Subcutaneous abdominal adipose tissue (tissue), 5 donors: ENCODE measurements around the gene JPT1.
A peak's percentile ranks its signal among the peaks of the same experiment; 100 is the strongest.
"Not testable (repeated sequence)": the region's sequence is repeated elsewhere in the genome, so short reads cannot be mapped to it uniquely, and the experiment has no call there.

Experiments
- H3K27ac ChIP-seq: one replicate; pipeline ENCODE4 v1.7.0; 2013; ENCODE audit warnings: low read depth, mild to moderate bottlenecking, inconsistent platforms, low read length, moderate library complexity
- H3K27me3 ChIP-seq, 5 donors: one replicate each; pipeline ENCODE4 v1.7.0; 2013; ENCODE audit warnings: low read length in 5 of 5, inconsistent platforms in 1 of 5; ENCODE audit not compliant: control insufficient read depth in 5 of 5, insufficient read depth in 4 of 5
- H3K36me3 ChIP-seq, 5 donors: one replicate each; pipeline ENCODE4 v1.7.0; 2013; ENCODE audit warnings: low read length in 5 of 5; ENCODE audit not compliant: control insufficient read depth in 5 of 5, insufficient read depth in 5 of 5
- H3K4me1 ChIP-seq, 5 donors: one replicate each; pipeline ENCODE4 v1.7.0; 2013; ENCODE audit warnings: low read length in 5 of 5, mild to moderate bottlenecking in 3 of 5, moderate library complexity in 1 of 5; ENCODE audit not compliant: control insufficient read depth in 5 of 5, insufficient read depth in 5 of 5
- H3K4me3 ChIP-seq, 5 donors: one replicate each; pipeline ENCODE4 v1.7.0; 2013; ENCODE audit warnings: low read length in 5 of 5, low read depth in 1 of 5
- H3K9ac ChIP-seq, 5 donors: one replicate each; pipeline ENCODE4 v1.7.0; 2013; ENCODE audit warnings: low read length in 5 of 5, mild to moderate bottlenecking in 4 of 5, moderate library complexity in 3 of 5
- H3K9me3 ChIP-seq, 5 donors: one replicate each; pipeline ENCODE4 v1.7.0; 2013; ENCODE audit warnings: low read length in 5 of 5; ENCODE audit not compliant: control insufficient read depth in 5 of 5
- donor health status: healthy.
- donor health status: healthy.
- donor health status: healthy.
- donor health status: healthy.
- donor health status: healthy.

Gene JPT1

GRCh38 chr17:75159196-75160031, 5.1 kb upstream of the JPT1 start:
- Histone ChIP-seq H3K4me1 (peaks cover 0 to 6% (median 5%) of the 10 kb centered on the region in 5 donors), H3K9ac (no peak overlapping the region), H3K9me3 (no peaks in the 10 kb centered on the region), H3K36me3 (peaks cover 0 to 4% (median 2%) of the 10 kb centered on the region in 5 donors), H3K27me3 (no peaks in the 10 kb centered on the region), H3K27ac (no peak overlapping the region), H3K4me3 (no peak overlapping the region)

GRCh38 chr17:75158480-75158879, 4.2 kb upstream of the JPT1 start:
- not testable (repeated sequence) for H3K27me3 ChIP-seq, H3K4me3 ChIP-seq, H3K9ac ChIP-seq, H3K36me3 ChIP-seq, H3K27ac ChIP-seq, H3K9me3 ChIP-seq
- H3K4me1 ChIP-seq, result peaks cover 0 to 11% (median 9%) of the 10 kb centered on the region in 5 donors

GRCh38 chr17:75155191-75155601, 884 bp upstream of the JPT1 start:
- Histone ChIP-seq H3K4me3 (peak overlapping the region in 1 of 5 donors; percentile 89), H3K27me3 (no peaks in the 10 kb centered on the region), H3K9me3 (no peaks in the 10 kb centered on the region), H3K36me3 (peaks cover 0 to 2% (median 0%) of the 10 kb centered on the region in 5 donors), H3K4me1 (peaks cover 0 to 19% (median 17%) of the 10 kb centered on the region in 5 donors), H3K9ac (no peak overlapping the region), H3K27ac (no peak overlapping the region)

- Histone ChIP-seq H3K27ac (no peak overlapping the region), H3K4me3 (peak overlapping the region; percentile 64 to 89 (median 86)), H3K27me3 (no peaks in the 10 kb centered on the region), H3K36me3 (no peaks in the 10 kb centered on the region), H3K4me1 (peaks cover 0 to 19% (median 17%) of the 10 kb centered on the region in 5 donors), H3K9ac (peak overlapping the region in 4 of 5 donors; percentile 77 to 86 (median 81)), H3K9me3 (no peaks in the 10 kb centered on the region)
These were observed 525 bp downstream of the JPT1 start for GRCh38 chr17:75153780-75154194.

- peak overlapping the region; percentile 64 to 89 (median 86) for H3K4me3 ChIP-seq
- H3K27me3 ChIP-seq, result no peaks in the 10 kb centered on the region
- no peak overlapping the region for H3K27ac ChIP-seq
- peaks cover 0 to 19% (median 17%) of the 10 kb centered on the region in 5 donors for H3K4me1 ChIP-seq
- peaks cover 0 to 2% (median 0%) of the 10 kb centered on the region in 5 donors for H3K36me3 ChIP-seq
- H3K9me3 ChIP-seq, result no peaks in the 10 kb centered on the region
- H3K9ac ChIP-seq, result peak overlapping the region in 4 of 5 donors; percentile 77 to 86 (median 81)
These were observed 1.2 kb downstream of the JPT1 start for GRCh38 chr17:75152922-75153779.

GRCh38 chr17:75152523-75152921, 1.8 kb downstream of the JPT1 start:
- Histone ChIP-seq H3K4me3 (peak overlapping the region in 1 of 5 donors; percentile 89), H3K36me3 (peaks cover 0 to 4% (median 1%) of the 10 kb centered on the region in 5 donors), H3K9ac (no peak overlapping the region), H3K27ac (no peak overlapping the region), H3K4me1 (peaks cover 0 to 19% (median 17%) of the 10 kb centered on the region in 5 donors), H3K27me3 (no peaks in the 10 kb centered on the region), H3K9me3 (no peaks in the 10 kb centered on the region)

GRCh38 chr17:75151930-75152329, 2.4 kb downstream of the JPT1 start:
- peaks cover 2 to 8% (median 5%) of the 10 kb centered on the region in 5 donors for H3K36me3 ChIP-seq
- H3K27ac ChIP-seq, result no peak overlapping the region
- H3K4me3 ChIP-seq, result no peak overlapping the region
- H3K4me1 ChIP-seq, result peaks cover 0 to 19% (median 17%) of the 10 kb centered on the region in 5 donors
- no peaks in the 10 kb centered on the region for H3K27me3 ChIP-seq
- no peak overlapping the region for H3K9ac ChIP-seq
- no peaks in the 10 kb centered on the region for H3K9me3 ChIP-seq

- Histone ChIP-seq H3K4me3 (no peak overlapping the region), H3K4me1 (peaks cover 0 to 4% (median 3%) of the 10 kb centered on the region in 5 donors), H3K27ac (no peak overlapping the region), H3K9ac (no peak overlapping the region), H3K27me3 (no peaks in the 10 kb centered on the region), H3K9me3 (no peaks in the 10 kb centered on the region), H3K36me3 (peaks cover 4 to 30% (median 13%) of the 10 kb centered on the region in 5 donors)
These were observed 6.3 kb downstream of the JPT1 start for GRCh38 chr17:75147878-75148546.

- no peak overlapping the region for H3K4me3 ChIP-seq
- H3K27me3 ChIP-seq, result no peaks in the 10 kb centered on the region
- no peaks in the 10 kb centered on the region for H3K4me1 ChIP-seq
- H3K9ac ChIP-seq, result no peak overlapping the region
- no peaks in the 10 kb centered on the region for H3K9me3 ChIP-seq
- peaks cover 4 to 30% (median 14%) of the 10 kb centered on the region in 5 donors for H3K36me3 ChIP-seq
- no peak overlapping the region for H3K27ac ChIP-seq
These were observed 7.7 kb downstream of the JPT1 start for GRCh38 chr17:75146592-75146991.
